ES-I3 (cell line): ENCODE measurements around the gene GALT.
A peak's percentile ranks its signal among the peaks of the same experiment; 100 is the strongest.

ENCODE experiments used
- H3K36me3 ChIP-seq: 2 replicates; pipeline ENCODE4 v1.6.1; 2013; ENCODE audit warnings: mild to moderate bottlenecking, low read length, control low read depth, moderate library complexity; ENCODE audit not compliant: insufficient read depth
- H3K4me1 ChIP-seq: 2 replicates; pipeline ENCODE4 v1.6.1; 2013; ENCODE audit warnings: mild to moderate bottlenecking, control low read depth, low read length; ENCODE audit not compliant: insufficient read depth
- H3K9ac ChIP-seq: 2 replicates; pipeline ENCODE4 v1.6.1; 2013; ENCODE audit warnings: low read depth, mild to moderate bottlenecking, low read length, moderate library complexity
- H3K9me3 ChIP-seq: 2 replicates; pipeline ENCODE4 v1.6.1; 2013; ENCODE audit warnings: mild to moderate bottlenecking, low read length, moderate library complexity; ENCODE audit not compliant: control insufficient read depth, insufficient read depth

GALT gene

GRCh38 chr9:34615132-34615531 lies 31.3 kb upstream of the GALT start:
- H3K36me3 ChIP-seq = no peaks in the 10 kb centered on the region
- H3K4me1 ChIP-seq = no peaks in the 10 kb centered on the region
- H3K9me3 ChIP-seq = no peaks in the 10 kb centered on the region
- H3K9ac ChIP-seq = no peak overlapping the region

- no peaks in the 10 kb centered on the region; the same call in 1 of the 2 replicates for H3K4me1 ChIP-seq
- H3K9ac ChIP-seq = peak within 1 kb of the TSS; percentile 67; the same call in 1 of the 2 replicates
- no peaks in the 10 kb centered on the region for H3K36me3 ChIP-seq
- H3K9me3 ChIP-seq = no peaks in the 10 kb centered on the region
Observed at GRCh38 chr9:34620061-34620994, 26.1 kb upstream of the GALT start, which contains the start of gene DCTN3. DCTN3 (minus strand) TSS chr9:34620495; CDS start chr9:34620464, 31 bp downstream.

- H3K9me3 ChIP-seq = no peaks in the 10 kb centered on the region
- peaks cover 4% of the 10 kb centered on the region for H3K4me1 ChIP-seq
- no peaks in the 10 kb centered on the region for H3K36me3 ChIP-seq
- H3K9ac ChIP-seq = peak overlapping the region; percentile 11; the same call in 1 of the 2 replicates
Observed at GRCh38 chr9:34623374-34624235, 22.9 kb upstream of the GALT start.

- no peaks in the 10 kb centered on the region for H3K9me3 ChIP-seq
- peak overlapping the region; percentile 33; the same call in 1 of the 2 replicates for H3K9ac ChIP-seq
- no peaks in the 10 kb centered on the region for H3K36me3 ChIP-seq
- peaks cover 4% of the 10 kb centered on the region for H3K4me1 ChIP-seq
Observed at GRCh38 chr9:34624475-34625185, 21.8 kb upstream of the GALT start.

GRCh38 chr9:34625186-34625486 lies 21.3 kb upstream of the GALT start:
- H3K9ac ChIP-seq = no peak overlapping the region
- H3K4me1 ChIP-seq = peaks cover 4% of the 10 kb centered on the region
- no peaks in the 10 kb centered on the region for H3K36me3 ChIP-seq
- H3K9me3 ChIP-seq = no peaks in the 10 kb centered on the region

GRCh38 chr9:34627716-34628655 lies 18.5 kb upstream of the GALT start:
- no peaks in the 10 kb centered on the region for H3K36me3 ChIP-seq
- H3K9ac ChIP-seq = peak overlapping the region; percentile 39; the same call in 1 of the 2 replicates
- H3K4me1 ChIP-seq = peaks cover 4% of the 10 kb centered on the region
- H3K9me3 ChIP-seq = no peaks in the 10 kb centered on the region

GRCh38 chr9:34628656-34629490 lies 17.6 kb upstream of the GALT start, which contains the start of gene ARID3C:
ARID3C (minus strand) TSS chr9:34629066; CDS start chr9:34628014, 1,052 bp downstream.
- Histone ChIP-seq H3K9ac (peak within 1 kb of the TSS; percentile 39; the same call in 1 of the 2 replicates), H3K4me1 (peaks cover 12% of the 10 kb centered on the region), H3K36me3 (no peaks in the 10 kb centered on the region), H3K9me3 (no peaks in the 10 kb centered on the region)

GRCh38 chr9:34629491-34629808 lies 17.0 kb upstream of the GALT start:
- H3K9ac ChIP-seq = peak overlapping the region; percentile 39; the same call in 1 of the 2 replicates
- no peaks in the 10 kb centered on the region for H3K9me3 ChIP-seq
- H3K36me3 ChIP-seq = no peaks in the 10 kb centered on the region
- peaks cover 12% of the 10 kb centered on the region for H3K4me1 ChIP-seq

GRCh38 chr9:34630402-34631154 lies 15.9 kb upstream of the GALT start:
- H3K36me3 ChIP-seq = no peaks in the 10 kb centered on the region
- H3K4me1 ChIP-seq = peaks cover 12% of the 10 kb centered on the region
- no peak overlapping the region for H3K9ac ChIP-seq
- H3K9me3 ChIP-seq = no peaks in the 10 kb centered on the region

- H3K36me3 ChIP-seq = no peaks in the 10 kb centered on the region
- peaks cover 11% of the 10 kb centered on the region for H3K4me1 ChIP-seq
- no peaks in the 10 kb centered on the region for H3K9me3 ChIP-seq
- no peak overlapping the region for H3K9ac ChIP-seq
Observed at GRCh38 chr9:34633166-34633565, 13.3 kb upstream of the GALT start.

GRCh38 chr9:34633851-34634550 lies 12.5 kb upstream of the GALT start:
- Histone ChIP-seq H3K9ac (no peak overlapping the region), H3K9me3 (no peaks in the 10 kb centered on the region), H3K4me1 (peaks cover 15% of the 10 kb centered on the region), H3K36me3 (no peaks in the 10 kb centered on the region)
